Keratinocyte (primary cell): ENCODE results near the gene PPP2R5C. TPM values are rescaled to one million over a fixed set of nuclear protein-coding genes. Genes with fewer than 3 reads are reported as not detected.

ENCODE experiments used
- DNase-seq: peaks from one replicate; pipeline ENCODE4 v3.0.0-alpha.2; 2011; ENCODE audit warnings: low read depth, missing footprints, low spot score
- FAIRE-seq: peaks from 2 replicates; lab custom pipeline; 2011; peaks lifted over from hg19 to GRCh38; lab: Jason Lieb, UNC
- H2AFZ ChIP-seq: 2 replicates; pipeline ENCODE4 v1.6.0; 2012; ENCODE audit warnings: low read length, control low read depth, inconsistent platforms; ENCODE audit not compliant: control insufficient read depth
- H3K27ac ChIP-seq: 2 replicates; pipeline ENCODE4 v1.5.1; 2011; ENCODE audit warnings: low read length; ENCODE audit not compliant: control insufficient read depth, insufficient read depth
- H3K27me3 ChIP-seq: 3 replicates; pipeline ENCODE4 v1.6.0; 2011; ENCODE audit warnings: low read length; ENCODE audit not compliant: control insufficient read depth, insufficient read depth; ENCODE audit errors: extremely low read depth
- H3K36me3 ChIP-seq, 2 experiments: 2 replicates in 1 of 2; 3 replicates in 1 of 2; pipeline ENCODE4 v1.5.1; 2011; ENCODE audit warnings: low read length in 2 of 2, mild to moderate bottlenecking in 1 of 2; ENCODE audit not compliant: control insufficient read depth in 2 of 2, insufficient read depth in 2 of 2; ENCODE audit errors: extremely low read depth in 1 of 2
- H3K4me1 ChIP-seq: 3 replicates; pipeline ENCODE4 v1.5.1; 2011; ENCODE audit warnings: low read length; ENCODE audit not compliant: control insufficient read depth, insufficient read depth; ENCODE audit errors: extremely low read depth
- H3K4me2 ChIP-seq: 3 replicates; pipeline ENCODE4 v1.6.0; 2011; ENCODE audit warnings: low read depth, low read length; ENCODE audit not compliant: control insufficient read depth, insufficient read depth; ENCODE audit errors: extremely low read depth
- H3K4me3 ChIP-seq, 3 experiments: fragments of 200-600 bp in 1 of 3; sonication (generic) in 1 of 3; 2 replicates in 2 of 3; 3 replicates in 1 of 3; pipeline ENCODE4 v1.5.1; 2011 to 2016; ENCODE audit warnings: low read length in 3 of 3, mild to moderate bottlenecking in 3 of 3, control low read depth in 2 of 3, inconsistent platforms in 1 of 3, low read depth in 1 of 3, mixed read lengths in 1 of 3, mixed run types in 1 of 3, moderate library complexity in 1 of 3; ENCODE audit not compliant: control insufficient read depth in 2 of 3, insufficient read depth in 2 of 3; ENCODE audit errors: extremely low read depth in 1 of 3
- H3K79me2 ChIP-seq: 2 replicates; pipeline ENCODE4 v1.6.0; 2012; ENCODE audit warnings: low read length; ENCODE audit not compliant: control insufficient read depth, insufficient read depth
- H3K9ac ChIP-seq: 3 replicates; pipeline ENCODE4 v1.6.0; 2011; ENCODE audit warnings: low read length; ENCODE audit not compliant: control insufficient read depth, insufficient read depth; ENCODE audit errors: extremely low read depth
- H3K9me1 ChIP-seq: 3 replicates; pipeline ENCODE4 v1.6.0; 2011; ENCODE audit warnings: low read length; ENCODE audit not compliant: control insufficient read depth, insufficient read depth; ENCODE audit errors: extremely low read depth
- H3K9me3 ChIP-seq: 2 replicates; pipeline ENCODE4 v1.5.1; 2012; ENCODE audit warnings: low read depth, low read length; ENCODE audit not compliant: control insufficient read depth
- H4K20me1 ChIP-seq: 3 replicates; pipeline ENCODE4 v1.6.0; 2011; ENCODE audit warnings: low read length; ENCODE audit not compliant: control insufficient read depth, insufficient read depth; ENCODE audit errors: extremely low read depth
- EZH2 ChIP-seq: IDR thresholded peaks from one replicate; pipeline ENCODE4 v1.6.1; 2012; ENCODE audit warnings: inconsistent platforms, mild to moderate bottlenecking, low read length, moderate library complexity
- dilution Hi-C: fragments of 300-500 bp; cut with MboI; formaldehyde crosslinking; loops from one replicate; pipeline ENCODE4 v1.7.0; 2020; ENCODE audit warnings: low sequenced_read_pairs; ENCODE audit not compliant: extremely low pct_ligation_motif_present
- polyA plus RNA-seq, 5 experiments: library from polyadenylated mRNA; depleted of rRNA in 3 of 5; stranded (reverse) in 3 of 5; stranded (forward) in 1 of 5; unstranded in 1 of 5; fragments of >200 nt; gene quantifications; 1 replicate in 1 of 5; 2 replicates in 3 of 5; 3 replicates in 1 of 5; pipeline versions ENCODE4 v1.2.1 to v1.2.3, GENCODE V29; 2011 to 2012; ENCODE audit warnings: missing spikeins in 2 of 5, low read depth in 1 of 5, low replicate concordance in 1 of 5
- TF ChIP-seq, protein P1 (sequence below), 3 experiments: IDR thresholded peaks in 1 of 3; conservative IDR thresholded peaks in 1 of 3; optimal IDR thresholded peaks in 1 of 3; 2 replicates in 2 of 3; 3 replicates in 1 of 3; pipeline versions ENCODE3 to v1.5.1; 2011; ENCODE audit warnings: low read length in 3 of 3, mild to moderate bottlenecking in 3 of 3, moderate library complexity in 2 of 3, control low read depth in 1 of 3, inconsistent platforms in 1 of 3; ENCODE audit not compliant: insufficient read depth in 2 of 3; ENCODE audit errors: extremely low read depth in 1 of 3

The PPP2R5C gene
- polyA plus RNA-seq, 1 donor (not counting 4 experiments of a cell fraction or from before 2014, with no cell fraction given) = 105 TPM

DNA sequence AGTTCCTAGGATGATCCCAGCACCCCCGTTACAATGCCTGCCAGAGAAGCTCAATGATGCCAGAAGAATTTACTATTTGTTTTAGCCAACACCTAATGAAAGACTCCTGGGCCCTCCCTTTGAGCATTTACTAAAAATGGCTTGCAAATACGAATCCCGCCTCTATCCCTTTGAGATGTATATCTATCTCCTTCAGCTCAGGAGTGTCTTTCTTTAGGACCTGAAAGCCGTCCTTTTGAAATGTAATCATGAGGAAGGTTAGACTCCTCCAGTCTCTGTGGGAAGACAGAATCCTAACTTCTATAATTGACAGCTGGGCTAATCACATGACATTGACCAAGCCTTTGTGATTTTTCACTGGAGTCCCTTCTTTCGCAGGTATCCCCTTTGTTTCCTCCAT, 183.7 kb downstream of the PPP2R5C start:
- no peak overlapping the region for H3K27ac ChIP-seq
- no peak for TF ChIP-seq EZH2
- TF ChIP-seq, protein P1, sequence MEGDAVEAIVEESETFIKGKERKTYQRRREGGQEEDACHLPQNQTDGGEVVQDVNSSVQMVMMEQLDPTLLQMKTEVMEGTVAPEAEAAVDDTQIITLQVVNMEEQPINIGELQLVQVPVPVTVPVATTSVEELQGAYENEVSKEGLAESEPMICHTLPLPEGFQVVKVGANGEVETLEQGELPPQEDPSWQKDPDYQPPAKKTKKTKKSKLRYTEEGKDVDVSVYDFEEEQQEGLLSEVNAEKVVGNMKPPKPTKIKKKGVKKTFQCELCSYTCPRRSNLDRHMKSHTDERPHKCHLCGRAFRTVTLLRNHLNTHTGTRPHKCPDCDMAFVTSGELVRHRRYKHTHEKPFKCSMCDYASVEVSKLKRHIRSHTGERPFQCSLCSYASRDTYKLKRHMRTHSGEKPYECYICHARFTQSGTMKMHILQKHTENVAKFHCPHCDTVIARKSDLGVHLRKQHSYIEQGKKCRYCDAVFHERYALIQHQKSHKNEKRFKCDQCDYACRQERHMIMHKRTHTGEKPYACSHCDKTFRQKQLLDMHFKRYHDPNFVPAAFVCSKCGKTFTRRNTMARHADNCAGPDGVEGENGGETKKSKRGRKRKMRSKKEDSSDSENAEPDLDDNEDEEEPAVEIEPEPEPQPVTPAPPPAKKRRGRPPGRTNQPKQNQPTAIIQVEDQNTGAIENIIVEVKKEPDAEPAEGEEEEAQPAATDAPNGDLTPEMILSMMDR (optimal IDR thresholded peaks at IDR 0.05 in 1 of 3, IDR thresholded peaks at IDR 0.05 in 1 of 3, conservative IDR thresholded peaks at IDR 0.05 in 1 of 3; ENCODE audit: extremely low read depth in 1 of 3, insufficient read depth in 2 of 3, low read length in 3 of 3) = no peak
- no peak overlapping the region for H3K4me3 ChIP-seq
- DNase-seq = no peak
- H3K79me2 ChIP-seq = peaks cover 13% of the 10 kb centered on the region
- peaks cover 0 to 2% of the 10 kb centered on the region in 2 experiments for H3K36me3 ChIP-seq
- dilution Hi-C loops = no loop called here
- H3K9me3 ChIP-seq = no peaks in the 10 kb centered on the region
- H3K4me1 ChIP-seq = peaks cover 6% of the 10 kb centered on the region
- H3K9me1 ChIP-seq = no peaks in the 10 kb centered on the region
- no peak overlapping the region for H2AFZ ChIP-seq
- H4K20me1 ChIP-seq = no peaks in the 10 kb centered on the region
- H3K9ac ChIP-seq = no peak overlapping the region
- FAIRE-seq = no peak
- no peaks in the 10 kb centered on the region for H3K27me3 ChIP-seq
- H3K4me2 ChIP-seq = no peak overlapping the region

DNA sequence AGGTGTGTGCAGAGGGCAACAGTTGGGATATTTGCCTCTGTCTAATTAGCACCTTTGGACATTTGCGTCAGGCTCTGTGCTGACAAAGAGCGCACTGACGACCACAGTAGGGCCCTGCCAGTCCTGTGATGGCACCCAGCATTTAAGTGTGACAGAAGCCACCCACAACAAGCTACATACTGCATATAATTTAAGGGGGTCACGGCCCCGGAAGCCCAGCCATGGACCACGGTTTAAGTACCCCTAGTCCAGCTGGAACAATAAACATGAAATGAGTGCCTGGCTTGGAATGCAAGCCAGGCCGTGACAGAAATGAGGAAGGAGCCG, 186.0 kb downstream of the PPP2R5C start:
- no peaks in the 10 kb centered on the region for H4K20me1 ChIP-seq
- peak overlapping the region; percentile 84 for H3K4me2 ChIP-seq
- H3K27ac ChIP-seq = peak overlapping the region; percentile 99
- no peaks in the 10 kb centered on the region for H3K27me3 ChIP-seq
- peak overlapping the region; percentile 74 to 99 (median 97) for H3K4me3 ChIP-seq
- H3K9me3 ChIP-seq = no peaks in the 10 kb centered on the region
- no peaks in the 10 kb centered on the region for H3K9me1 ChIP-seq
- dilution Hi-C loops = no loop called here
- DNase-seq = no peak
- TF ChIP-seq, protein P1 (optimal IDR thresholded peaks at IDR 0.05 in 1 of 3, IDR thresholded peaks at IDR 0.05 in 1 of 3, conservative IDR thresholded peaks at IDR 0.05 in 1 of 3; ENCODE audit: extremely low read depth in 1 of 3, insufficient read depth in 2 of 3, low read length in 3 of 3) = no peak
- no peak for TF ChIP-seq EZH2
- H3K4me1 ChIP-seq = peaks cover 6% of the 10 kb centered on the region
- peak overlapping the region; percentile 88 for H2AFZ ChIP-seq
- no peak for FAIRE-seq
- H3K36me3 ChIP-seq = peaks cover 0 to 4% of the 10 kb centered on the region in 2 experiments
- peaks cover 14% of the 10 kb centered on the region for H3K79me2 ChIP-seq
- peak overlapping the region; percentile 100 for H3K9ac ChIP-seq
